Upper lobe of left lung (tissue), 4 donors: ENCODE results near the gene ADRA2A.

Source experiments
- EP300 ChIP-seq, 4 donors: sonication (generic); formaldehyde crosslinking; IDR thresholded peaks; one replicate each; pipeline ENCODE4 v1.5.1; 2017; ENCODE audit warnings: antibody characterized with exemption in 4 of 4, control low read depth in 2 of 4
- POLR2A ChIP-seq, 4 donors: fragments of 450-650 bp; IDR thresholded peaks; one replicate each; pipeline ENCODE4 v1.5.1; 2016 to 2017; ENCODE audit warnings: antibody characterized with exemption in 4 of 4, mild to moderate bottlenecking in 2 of 4
- POLR2AphosphoS5 ChIP-seq, 2 donors: sonication (generic); formaldehyde crosslinking; IDR thresholded peaks; one replicate each; pipeline ENCODE4 v1.5.1; 2017; ENCODE audit warnings: antibody characterized with exemption in 2 of 2
- TF ChIP-seq, protein P1 (sequence below), 6 experiments: fragments of 450-650 bp in 4 of 6; fragments of 200-600 bp in 2 of 6; sonication (generic) in 2 of 6; IDR thresholded peaks; one replicate each; pipeline ENCODE4 v1.5.1; 2016 to 2019; ENCODE audit warnings: antibody characterized with exemption in 6 of 6

DNA sequence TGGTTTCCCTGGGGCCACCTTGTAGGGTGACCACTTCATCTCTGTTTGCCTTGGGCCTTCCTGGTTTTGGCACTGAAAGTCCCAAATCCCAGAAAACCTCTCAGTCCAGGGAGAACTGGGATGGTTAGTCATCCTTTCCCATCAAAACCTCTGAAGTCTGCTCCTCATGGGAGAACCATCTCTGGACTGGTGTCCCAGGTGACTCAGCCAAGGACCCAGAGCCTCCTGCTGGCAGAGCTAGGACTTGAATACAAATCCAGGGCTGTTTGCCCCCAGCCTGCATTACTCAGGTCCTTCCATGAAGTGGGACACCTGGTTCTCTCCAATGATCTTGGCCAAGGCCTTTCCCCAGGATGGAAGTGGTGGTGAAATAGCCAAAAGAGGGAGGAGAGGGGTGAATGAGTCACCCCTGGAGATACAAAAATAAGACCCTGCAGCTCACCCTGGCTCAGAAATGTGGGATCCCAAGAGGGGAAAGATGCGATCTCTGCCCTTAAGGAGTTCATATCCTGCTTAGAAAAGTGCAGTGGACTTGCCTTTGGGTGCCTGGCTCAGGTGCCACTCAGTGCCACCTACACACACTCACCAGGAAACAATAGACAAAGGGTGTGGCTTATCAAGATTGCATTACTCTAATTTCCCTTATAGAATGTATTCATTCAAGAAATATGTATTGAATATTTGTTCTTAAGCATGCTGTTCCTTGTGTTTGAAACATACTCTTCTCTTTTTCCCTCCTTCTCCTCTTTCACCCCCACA is 22.0 kb downstream of the ADRA2A start:
- TF ChIP-seq, protein P1, sequence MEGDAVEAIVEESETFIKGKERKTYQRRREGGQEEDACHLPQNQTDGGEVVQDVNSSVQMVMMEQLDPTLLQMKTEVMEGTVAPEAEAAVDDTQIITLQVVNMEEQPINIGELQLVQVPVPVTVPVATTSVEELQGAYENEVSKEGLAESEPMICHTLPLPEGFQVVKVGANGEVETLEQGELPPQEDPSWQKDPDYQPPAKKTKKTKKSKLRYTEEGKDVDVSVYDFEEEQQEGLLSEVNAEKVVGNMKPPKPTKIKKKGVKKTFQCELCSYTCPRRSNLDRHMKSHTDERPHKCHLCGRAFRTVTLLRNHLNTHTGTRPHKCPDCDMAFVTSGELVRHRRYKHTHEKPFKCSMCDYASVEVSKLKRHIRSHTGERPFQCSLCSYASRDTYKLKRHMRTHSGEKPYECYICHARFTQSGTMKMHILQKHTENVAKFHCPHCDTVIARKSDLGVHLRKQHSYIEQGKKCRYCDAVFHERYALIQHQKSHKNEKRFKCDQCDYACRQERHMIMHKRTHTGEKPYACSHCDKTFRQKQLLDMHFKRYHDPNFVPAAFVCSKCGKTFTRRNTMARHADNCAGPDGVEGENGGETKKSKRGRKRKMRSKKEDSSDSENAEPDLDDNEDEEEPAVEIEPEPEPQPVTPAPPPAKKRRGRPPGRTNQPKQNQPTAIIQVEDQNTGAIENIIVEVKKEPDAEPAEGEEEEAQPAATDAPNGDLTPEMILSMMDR (IDR thresholded peaks at IDR 0.05): no peak
- TF ChIP-seq EP300 (IDR thresholded peaks at IDR 0.05) (no peak), POLR2AphosphoS5 (IDR thresholded peaks at IDR 0.05) (no peak), POLR2A (IDR thresholded peaks at IDR 0.05) (no peak)
